ENCODE measurements around the gene TMC1.

Gene TMC1

GRCh38 chr9:72576087-72576486, 54.7 kb downstream of the TMC1 start:
- DNase-seq, result no peak

DNA sequence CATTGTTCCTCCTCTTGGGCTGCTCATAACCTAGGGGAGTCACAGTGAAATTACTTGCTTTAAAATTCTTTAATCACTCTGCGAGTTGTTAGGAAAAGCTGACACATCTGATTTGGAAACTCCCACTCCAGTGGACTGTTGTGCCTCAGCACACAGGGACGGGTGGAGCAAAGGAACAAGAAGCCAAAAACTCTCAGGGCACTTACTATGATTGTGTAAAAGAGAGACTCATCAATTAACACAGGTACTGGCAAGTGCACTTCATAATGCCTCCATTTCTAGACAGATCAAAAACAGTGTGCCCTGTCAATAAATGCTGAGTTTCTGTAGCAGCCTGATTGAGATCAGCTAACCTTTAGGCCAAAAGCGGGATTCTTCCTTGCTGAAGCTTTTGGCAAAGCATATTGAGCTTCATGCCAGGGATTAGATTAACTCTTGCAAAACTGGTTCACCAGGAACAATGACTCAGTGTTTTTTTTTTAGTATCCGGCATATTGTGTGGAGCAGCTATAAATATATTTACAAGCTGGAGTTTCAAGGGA, 55.9 kb downstream of the TMC1 start:
- no peak for DNase-seq

GRCh38 chr9:72579190-72579589, 57.8 kb downstream of the TMC1 start:
- no peak for DNase-seq

- DNase-seq, result no peak
Observed at GRCh38 chr9:72579880-72580550, 58.6 kb downstream of the TMC1 start.

GRCh38 chr9:72581694-72582093, 60.3 kb downstream of the TMC1 start:
- DNase-seq, result no peak

DNA sequence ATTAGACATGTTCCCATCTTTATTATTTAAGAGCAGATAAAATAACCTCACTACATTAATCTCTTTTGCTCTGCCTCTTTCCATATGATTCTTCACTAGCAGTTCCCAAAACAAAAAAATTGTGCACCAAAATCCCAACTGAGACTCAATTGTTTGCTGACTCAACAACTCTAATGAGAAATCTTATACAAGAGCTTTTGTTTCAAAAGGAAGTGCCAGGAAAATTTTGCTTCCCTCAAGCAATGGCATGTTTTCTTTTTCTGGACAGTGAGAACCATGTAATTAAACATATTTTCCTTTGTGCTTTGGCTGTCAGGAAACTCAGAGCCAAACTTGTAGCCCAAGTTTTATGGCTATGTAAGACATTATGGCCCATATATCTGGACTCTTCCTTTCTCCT, 62.0 kb downstream of the TMC1 start:
- no peak for DNase-seq

GRCh38 chr9:72586388-72587130, 65.2 kb downstream of the TMC1 start:
- no peak for DNase-seq

DNA sequence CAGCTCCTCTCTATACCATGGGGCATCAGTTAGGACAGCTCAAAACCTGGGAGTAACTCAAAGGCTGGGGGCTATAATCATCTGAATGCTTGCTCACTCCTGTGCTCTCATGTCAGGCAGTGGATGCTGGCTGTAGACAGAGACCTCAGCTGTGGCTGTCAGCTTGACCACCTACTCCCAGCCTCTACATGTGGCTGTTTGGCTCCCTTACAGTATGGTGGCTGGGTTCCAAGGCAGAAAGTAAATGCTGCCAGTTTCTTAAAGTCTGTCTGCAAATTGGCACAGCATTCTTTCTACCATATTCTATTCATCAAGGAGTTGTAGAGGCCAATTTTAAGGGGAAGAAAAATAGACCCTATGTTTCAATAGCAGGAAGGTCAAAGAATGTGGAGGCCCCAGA, 66.9 kb downstream of the TMC1 start:
- DNase-seq, result no peak

DNA sequence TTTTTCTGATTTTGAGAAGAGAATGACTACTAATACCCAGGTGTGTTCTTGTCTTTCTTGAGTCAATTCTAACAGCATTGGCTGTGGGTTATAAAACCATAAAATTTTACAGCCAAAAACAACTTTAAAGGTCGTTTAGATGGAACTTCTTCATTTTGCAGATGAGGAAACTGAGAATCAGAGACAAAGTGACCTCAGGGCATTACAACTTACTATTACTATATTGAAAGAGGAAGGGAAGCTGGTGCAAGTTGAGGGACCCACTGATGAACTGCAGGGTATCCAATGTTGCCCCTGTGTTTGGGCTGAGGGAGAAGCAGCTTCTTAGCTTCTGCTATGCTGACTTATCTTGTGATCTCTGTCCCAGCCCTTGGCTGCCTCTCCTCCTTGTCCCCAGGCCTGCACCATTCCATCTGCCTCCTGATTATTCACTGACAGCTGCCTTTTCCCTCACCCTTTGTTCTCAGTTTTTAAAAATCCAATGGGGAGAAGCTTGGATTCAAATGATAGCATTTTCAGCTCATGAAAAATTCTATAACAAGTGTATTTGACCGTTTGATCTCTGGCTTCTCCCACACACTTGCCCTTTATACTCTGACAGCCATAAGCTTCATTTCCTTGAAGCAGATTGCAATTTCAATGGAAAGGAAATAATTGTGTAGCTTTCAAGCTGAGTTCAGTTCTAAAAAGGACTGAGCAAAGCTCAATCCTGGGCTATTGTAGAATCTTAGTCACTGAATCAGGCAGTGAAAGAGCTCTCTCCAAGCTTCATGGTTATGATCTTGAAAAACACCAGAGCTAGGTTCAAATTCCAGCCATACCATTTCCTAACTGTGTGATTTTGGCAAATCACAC, 68.5 kb downstream of the TMC1 start:
- DNase-seq, result no peak

GRCh38 chr9:72590824-72591223, 69.4 kb downstream of the TMC1 start:
- DNase-seq, result no peak

DNA sequence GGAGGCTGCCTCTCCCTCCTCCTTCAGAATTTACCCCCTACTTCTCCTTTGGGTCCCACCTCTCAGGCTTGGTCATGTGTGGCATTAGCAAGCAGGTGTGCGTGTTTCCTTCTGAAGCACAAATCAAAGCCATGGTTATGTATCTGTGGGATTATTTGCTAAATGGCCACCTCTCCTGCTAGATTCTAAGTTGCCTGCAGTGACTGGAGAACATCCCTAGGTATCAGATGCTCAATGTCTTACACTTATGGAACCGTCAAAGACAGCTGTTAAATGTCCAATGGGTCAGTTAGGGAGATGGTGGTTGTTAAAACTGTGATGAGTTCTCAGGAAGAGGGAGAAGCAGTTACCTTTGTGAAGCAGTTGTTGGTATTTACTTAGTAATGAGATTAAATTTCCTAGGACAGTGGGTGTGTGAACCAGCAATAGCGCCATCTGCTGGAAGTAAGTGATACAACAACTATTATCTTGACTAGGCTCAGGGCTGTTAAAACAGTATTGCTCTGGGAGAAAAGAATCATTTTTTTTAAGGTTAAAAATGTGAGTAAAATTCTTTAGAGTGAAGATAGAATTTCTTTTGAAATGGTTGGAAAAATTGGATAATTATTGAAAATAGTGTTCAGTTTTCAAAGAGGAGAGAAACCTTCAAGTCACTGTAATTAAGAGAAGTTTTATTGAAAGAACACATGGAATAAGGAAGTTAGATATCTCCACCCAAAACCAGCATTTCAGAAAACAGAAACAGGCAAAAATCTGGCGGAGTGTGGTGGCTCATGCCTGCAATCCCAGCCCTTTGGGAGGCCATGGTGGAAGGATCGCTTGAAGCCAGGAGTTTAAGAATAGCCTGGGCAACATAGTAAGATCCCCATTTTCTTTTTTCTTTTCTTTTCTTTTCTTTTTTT, 71.3 kb downstream of the TMC1 start:
- no peak for DNase-seq

GRCh38 chr9:72596451-72597180, 75.2 kb downstream of the TMC1 start:
- DNase-seq, result no peak

- DNase-seq, result no peak
Observed at GRCh38 chr9:72597181-72597517, 75.7 kb downstream of the TMC1 start.

DNA sequence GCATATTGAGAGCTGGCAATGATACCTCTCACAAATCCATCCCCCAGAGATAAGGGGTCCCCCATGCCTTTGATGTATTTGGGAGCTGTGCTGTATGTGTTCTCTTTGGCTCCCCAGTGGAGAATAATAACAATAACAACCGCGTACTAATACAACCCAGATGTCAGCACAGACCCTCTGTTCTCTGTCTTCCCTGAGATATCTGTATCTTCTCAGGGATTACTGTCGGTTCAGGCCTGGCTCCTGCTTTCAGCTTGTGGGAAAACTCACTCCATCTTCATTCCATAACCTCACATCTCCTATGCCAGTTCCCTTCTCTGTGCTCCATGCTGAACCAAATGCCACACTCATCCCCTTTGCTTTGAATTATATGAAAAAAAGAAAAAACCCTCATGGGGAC, 76.2 kb downstream of the TMC1 start:
- DNase-seq, result no peak

DNA sequence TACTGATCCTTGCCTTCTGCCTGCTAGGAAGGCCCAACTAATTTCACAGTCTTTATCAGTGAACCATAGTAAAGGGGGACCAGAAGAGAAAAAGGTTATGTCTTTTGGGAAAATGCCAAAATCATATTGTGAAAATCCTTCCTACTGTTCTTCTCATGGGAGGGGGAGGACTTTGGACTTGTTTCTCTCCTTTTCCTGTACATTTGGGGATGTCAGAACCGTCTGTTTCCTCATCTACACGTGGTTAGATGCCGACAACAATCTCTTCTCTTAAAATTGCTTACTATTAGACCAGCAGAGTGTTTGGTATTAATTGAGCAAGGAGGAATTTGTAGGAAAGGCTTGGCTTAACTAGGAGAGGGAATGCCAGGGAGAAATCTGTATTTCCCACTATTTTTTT, 77.2 kb downstream of the TMC1 start:
- DNase-seq, result no peak

DNA sequence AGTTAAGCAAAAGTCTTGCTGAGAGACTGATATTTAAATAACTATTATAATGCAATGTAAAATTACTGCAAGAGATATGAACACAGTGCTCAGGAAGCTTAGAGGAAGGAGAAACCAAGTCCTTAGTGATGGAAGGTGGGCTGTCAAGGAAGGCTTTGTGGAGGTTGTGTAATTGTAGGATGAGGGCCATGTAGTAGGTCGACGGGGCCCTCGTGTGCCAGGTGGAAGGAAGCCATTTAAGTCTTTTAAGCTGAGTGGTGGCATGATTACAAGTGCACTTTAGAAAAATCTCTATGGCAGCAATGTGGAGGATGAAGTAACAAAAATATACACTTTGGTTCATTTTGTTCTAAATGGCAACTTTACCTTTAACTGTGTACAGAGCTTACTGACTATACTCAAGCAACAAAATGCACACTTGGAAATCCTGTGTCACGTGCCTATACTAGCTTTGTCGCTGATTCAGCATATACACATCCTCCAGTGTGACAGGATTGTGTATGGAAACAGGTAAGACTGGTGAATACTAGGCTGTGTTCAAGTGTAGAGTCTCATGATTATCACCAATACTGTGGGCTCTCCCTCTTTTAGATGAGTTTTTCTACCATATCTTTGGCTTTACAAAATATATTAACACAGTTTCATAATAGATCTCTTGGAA, 78.6 kb downstream of the TMC1 start:
- no peak for DNase-seq

DNA sequence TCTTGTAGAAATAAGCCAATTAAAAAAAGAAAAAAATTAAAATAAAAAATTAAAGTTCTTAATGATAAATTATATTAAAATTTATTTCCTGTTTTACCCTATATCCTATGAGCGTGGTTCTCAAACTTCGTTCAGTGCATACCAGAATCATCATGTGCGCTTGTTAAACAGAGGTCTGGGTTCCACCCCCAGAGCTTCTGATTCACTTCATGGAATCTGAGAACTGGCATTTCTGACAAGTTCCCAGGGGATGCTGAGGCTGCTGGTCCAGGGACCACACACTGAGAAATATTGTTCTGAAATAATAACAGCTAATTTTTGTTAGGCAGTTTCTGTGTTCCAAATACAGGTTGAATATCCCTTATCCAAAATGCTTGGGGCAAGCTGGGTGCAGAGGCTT, 79.3 kb downstream of the TMC1 start:
- no peak for DNase-seq

DNA sequence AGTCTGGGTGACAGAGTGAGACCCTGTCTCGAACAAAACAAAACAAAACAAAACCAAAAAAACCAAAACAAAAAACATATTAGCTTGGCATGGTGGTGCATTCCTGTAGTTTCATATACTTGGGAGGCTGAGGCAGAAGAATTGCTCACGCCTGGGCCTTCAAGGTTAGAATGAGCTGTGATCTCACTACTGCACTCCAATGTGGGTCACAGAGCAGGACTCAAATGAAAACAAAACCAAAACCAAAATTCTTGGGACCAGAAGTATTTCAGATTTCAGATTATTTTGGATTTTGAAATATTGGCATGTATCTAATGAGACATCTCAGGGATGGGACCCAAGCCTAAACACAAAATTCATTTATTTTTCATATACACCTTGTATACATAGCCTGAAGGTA, 80.2 kb downstream of the TMC1 start:
- DNase-seq, result no peak

- DNase-seq, result no peak
Observed at GRCh38 chr9:72612449-72612848, 91.0 kb downstream of the TMC1 start.

DNA sequence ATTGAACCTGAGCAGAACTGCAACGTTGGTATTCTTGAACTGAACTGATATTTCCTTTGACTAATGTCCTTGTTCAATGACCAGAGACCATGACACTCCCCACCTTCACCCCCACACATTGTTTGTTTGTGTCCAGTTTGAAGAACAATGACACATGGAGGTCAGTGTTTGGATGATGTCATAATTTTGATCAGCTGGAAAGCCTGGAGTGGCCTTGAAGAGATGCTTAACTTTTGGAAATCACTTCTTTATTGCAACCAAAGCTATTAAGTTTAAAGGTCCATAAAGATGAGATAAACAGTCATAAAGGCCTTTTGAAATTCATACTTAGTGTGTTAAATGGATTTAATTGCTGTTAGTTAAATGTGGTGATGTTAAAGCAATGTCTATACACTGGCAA, 92.7 kb downstream of the TMC1 start:
- DNase-seq, result no peak

- DNase-seq, result no peak
Observed at GRCh38 chr9:72615931-72616330, 94.5 kb downstream of the TMC1 start.
